GM20000 (cell line): ENCODE results near the gene C9orf78.

Experiments
- DNase-seq: peaks from one replicate; pipeline ENCODE4 v3.0.0; 2012; ENCODE audit warnings: low spot score
- CTCF ChIP-seq: IDR thresholded peaks from 2 replicates; pipeline ENCODE4 v1.5.1; 2012; ENCODE audit warnings: mild to moderate bottlenecking, control low read depth; ENCODE audit errors: extremely low read depth, missing control alignments

C9orf78 gene

GRCh38 chr9:129864991-129865647 is 30.0 kb upstream of the C9orf78 start:
- DNase-seq: no peak

GRCh38 chr9:129863059-129863690 is 28.1 kb upstream of the C9orf78 start:
- no peak for TF ChIP-seq CTCF
- DNase-seq: no peak

More at GRCh38 chr9:129864991-129865647, 30.0 kb upstream of the C9orf78 start:
- TF ChIP-seq CTCF: no peak

GRCh38 chr9:129861447-129861827 is 26.4 kb upstream of the C9orf78 start:
- no peak for TF ChIP-seq CTCF
- no peak for DNase-seq

- TF ChIP-seq CTCF: no peak
- DNase-seq: no peak
Observed at GRCh38 chr9:129860653-129861446, 25.8 kb upstream of the C9orf78 start.

GRCh38 chr9:129858167-129858962 is 23.3 kb upstream of the C9orf78 start:
- no peak for TF ChIP-seq CTCF
- no peak for DNase-seq

GRCh38 chr9:129857207-129857606 is 22.1 kb upstream of the C9orf78 start:
- no peak for DNase-seq
- no peak for TF ChIP-seq CTCF
